HCT116 (cell line): ENCODE data around the gene PI4KA. TPM values are rescaled to one million over a fixed set of nuclear protein-coding genes. Genes with fewer than 3 reads are reported as not detected.

Source experiments
- ATAC-seq: fragments of 200-7000 bp; cut with Tn5 transposase; 2 replicates; pipeline ENCODE4 v1.9.1; 2020; ENCODE audit warnings: mild to moderate bottlenecking, moderate library complexity
- BruUV-seq: library from RNA; stranded (reverse); fragments of 400-500 nt; replicated peaks from 2 replicates; lab custom pipeline; 2021; lab: Mats Ljungman, UMichigan
- CTCF ChIA-PET: fragments of 300-600 bp; sonication (Branson Sonifier 250); formaldehyde crosslinking; loops from one replicate; lab custom pipeline; 2021; ENCODE audit warnings: antibody characterized with exemption; lab: Charles Lee
- POLR2A ChIA-PET: fragments of 300-600, 350-600 bp; sonication (Branson Sonifier 250); formaldehyde crosslinking; loops from one replicate; lab custom pipeline; 2021; ENCODE audit warnings: antibody characterized with exemption; lab: Charles Lee
- RAD21 ChIA-PET, 2 experiments: fragments of 300-600 bp; sonication (Branson Sonifier 250); formaldehyde crosslinking; loops; one replicate each; lab custom pipeline; 2023; ENCODE audit warnings: low total read pairs in 2 of 2; ENCODE audit not compliant: uncharacterized antibody in 2 of 2, unreplicated experiment in 2 of 2, low non-redundant PET in 1 of 2; lab: Charles Lee
- DNase-seq: peaks from one replicate; pipeline ENCODE4 v3.0.0-alpha.2; 2010; ENCODE audit warnings: low read depth, low spot score
- H2AFZ ChIP-seq: fragments of 200-600 bp; shearing (Covaris generic), sonication (generic); 2 replicates; pipeline ENCODE4 v1.6.1; 2017; ENCODE audit warnings: low read depth, mixed run types, mixed read lengths, antibody characterized with exemption, low read length; ENCODE audit not compliant: poor library complexity, severe bottlenecking
- H3K27ac ChIP-seq: 2 replicates; pipeline ENCODE4 v1.5.1; 2012; ENCODE audit warnings: low read depth, low read length
- H3K27me3 ChIP-seq: fragments of 200-600 bp; sonication (generic); 2 replicates; pipeline ENCODE4 v1.6.1; 2016; ENCODE audit warnings: mixed run types, low read length, mixed read lengths; ENCODE audit not compliant: insufficient read depth
- H3K36me3 ChIP-seq, 2 experiments: fragments of 200-500 bp in 1 of 2; fragments of 200-600 bp in 1 of 2; sonication (Bioruptor generic) in 1 of 2; sonication (generic) in 1 of 2; 2 replicates each; pipeline versions ENCODE4 v1.5.1 to v1.6.1; 2014 to 2016; ENCODE audit warnings: low read length in 2 of 2, inconsistent platforms in 1 of 2, mixed read lengths in 1 of 2, mixed run types in 1 of 2; ENCODE audit not compliant: insufficient read depth in 2 of 2, control insufficient read depth in 1 of 2
- H3K4me1 ChIP-seq, 2 experiments: fragments of 200-600 bp in 1 of 2; sonication (generic) in 1 of 2; 2 replicates each; pipeline versions ENCODE4 v1.5.1 to v1.6.1; 2012 to 2017; ENCODE audit warnings: low read length in 2 of 2, inconsistent platforms in 1 of 2, mild to moderate bottlenecking in 1 of 2, mixed read lengths in 1 of 2, mixed run types in 1 of 2, moderate library complexity in 1 of 2; ENCODE audit not compliant: insufficient read depth in 2 of 2, control insufficient read depth in 1 of 2
- H3K4me2 ChIP-seq: fragments of 200-600 bp; sonication (generic); 2 replicates; pipeline ENCODE4 v1.6.1; 2017; ENCODE audit warnings: mixed run types, low read length, mixed read lengths
- H3K4me3 ChIP-seq, 2 experiments: fragments of 200-600 bp in 1 of 2; sonication (generic) in 1 of 2; replicated peaks in 1 of 2; 2 replicates each; pipeline ENCODE4 v1.5.1; 2011 to 2016; ENCODE audit warnings: low read length in 2 of 2, control low read depth in 1 of 2, low read depth in 1 of 2, mild to moderate bottlenecking in 1 of 2, mixed read lengths in 1 of 2, mixed run types in 1 of 2
- H3K79me2 ChIP-seq: fragments of 200-600 bp; sonication (generic); 2 replicates; pipeline ENCODE4 v1.6.1; 2017; ENCODE audit warnings: mild to moderate bottlenecking, mixed run types, low read length, moderate library complexity, mixed read lengths; ENCODE audit not compliant: insufficient read depth
- H3K9ac ChIP-seq: fragments of 200-600 bp; sonication (generic); 2 replicates; pipeline ENCODE4 v1.6.1; 2016; ENCODE audit warnings: low read length, mixed read lengths
- H3K9me2 ChIP-seq: fragments of 200-600 bp; sonication (generic), shearing (Covaris generic); 2 replicates; pipeline ENCODE4 v1.6.1; 2017; ENCODE audit warnings: mixed run types, mild to moderate bottlenecking, moderate library complexity; ENCODE audit not compliant: insufficient read depth
- H3K9me3 ChIP-seq, 2 experiments: fragments of 200-500 bp in 1 of 2; fragments of 200-600 bp in 1 of 2; sonication (Bioruptor generic) in 1 of 2; sonication (generic) in 1 of 2; 2 replicates each; pipeline ENCODE4 v1.6.1; 2014 to 2017; ENCODE audit warnings: low read length in 2 of 2, mixed read lengths in 2 of 2, inconsistent platforms in 1 of 2, low read depth in 1 of 2, mild to moderate bottlenecking in 1 of 2, mixed run types in 1 of 2, moderate library complexity in 1 of 2; ENCODE audit not compliant: control insufficient read depth in 1 of 2, insufficient read depth in 1 of 2
- H4K20me1 ChIP-seq: fragments of 200-600 bp; sonication (generic), shearing (Covaris generic); 2 replicates; pipeline ENCODE4 v1.6.1; 2017; ENCODE audit warnings: mixed run types, mild to moderate bottlenecking, moderate library complexity; ENCODE audit not compliant: insufficient read depth
- CBX3 ChIP-seq: IDR thresholded peaks from 2 replicates; pipeline ENCODE4 v1.6.1; 2012; ENCODE audit warnings: low read depth
- CEBPB ChIP-seq: IDR thresholded peaks from 2 replicates; pipeline ENCODE4 v1.6.1; 2012; ENCODE audit warnings: low read depth
- ELF1 ChIP-seq: IDR thresholded peaks from 2 replicates; pipeline ENCODE4 v1.6.1; 2012; ENCODE audit warnings: low read depth, borderline replicate concordance
- EZH2 ChIP-seq: fragments of 200-600 bp; sonication (generic); IDR thresholded peaks from 2 replicates; pipeline ENCODE4 v1.6.1; 2017; ENCODE audit warnings: antibody characterized with exemption, mixed run types
- EZH2phosphoT487 ChIP-seq: fragments of 200-600 bp; IDR thresholded peaks from 2 replicates; pipeline ENCODE4 v1.6.1; 2018; ENCODE audit warnings: antibody characterized with exemption, borderline replicate concordance
- POLR2A ChIP-seq: IDR thresholded peaks from 2 replicates; pipeline ENCODE4 v1.7.0; 2011; ENCODE audit warnings: borderline replicate concordance; ENCODE audit not compliant: insufficient read depth, insufficient read length; ENCODE audit errors: extremely low read depth
- POLR2AphosphoS5 ChIP-seq: IDR thresholded peaks from 2 replicates; pipeline ENCODE4 v1.6.1; 2011; ENCODE audit warnings: mild to moderate bottlenecking, low read depth, low read length, moderate library complexity
- RAD21 ChIP-seq: IDR thresholded peaks from 2 replicates; pipeline ENCODE4 v1.6.1; 2012; ENCODE audit warnings: low read depth, mild to moderate bottlenecking
- SP1 ChIP-seq: IDR thresholded peaks from 2 replicates; pipeline ENCODE4 v1.6.1; 2012; ENCODE audit warnings: low read depth
- TCF7L2 ChIP-seq: IDR thresholded peaks from 2 replicates; pipeline ENCODE4 v1.7.0; 2011; ENCODE audit warnings: borderline replicate concordance, inconsistent platforms; ENCODE audit not compliant: insufficient read depth, insufficient read length; ENCODE audit errors: extremely low read depth
- intact Hi-C: fragments of 100-400 bp; cut with micrococcal nuclease; formaldehyde crosslinking; loops from 2 replicates; pipeline ENCODE4 v1.10.0; 2022
- total RNA-seq: library from RNA; stranded (reverse); gene quantifications from one replicate; pipeline ENCODE4 v1.2.1, GENCODE V29; 2021; ENCODE audit not compliant: unreplicated experiment
- TF ChIP-seq, protein P1 (sequence below): IDR thresholded peaks from 2 replicates; pipeline ENCODE4 v1.6.1; 2012

The PI4KA gene
- total RNA-seq, 1 experiment from 2014 or later, result 59.6 TPM

DNA sequence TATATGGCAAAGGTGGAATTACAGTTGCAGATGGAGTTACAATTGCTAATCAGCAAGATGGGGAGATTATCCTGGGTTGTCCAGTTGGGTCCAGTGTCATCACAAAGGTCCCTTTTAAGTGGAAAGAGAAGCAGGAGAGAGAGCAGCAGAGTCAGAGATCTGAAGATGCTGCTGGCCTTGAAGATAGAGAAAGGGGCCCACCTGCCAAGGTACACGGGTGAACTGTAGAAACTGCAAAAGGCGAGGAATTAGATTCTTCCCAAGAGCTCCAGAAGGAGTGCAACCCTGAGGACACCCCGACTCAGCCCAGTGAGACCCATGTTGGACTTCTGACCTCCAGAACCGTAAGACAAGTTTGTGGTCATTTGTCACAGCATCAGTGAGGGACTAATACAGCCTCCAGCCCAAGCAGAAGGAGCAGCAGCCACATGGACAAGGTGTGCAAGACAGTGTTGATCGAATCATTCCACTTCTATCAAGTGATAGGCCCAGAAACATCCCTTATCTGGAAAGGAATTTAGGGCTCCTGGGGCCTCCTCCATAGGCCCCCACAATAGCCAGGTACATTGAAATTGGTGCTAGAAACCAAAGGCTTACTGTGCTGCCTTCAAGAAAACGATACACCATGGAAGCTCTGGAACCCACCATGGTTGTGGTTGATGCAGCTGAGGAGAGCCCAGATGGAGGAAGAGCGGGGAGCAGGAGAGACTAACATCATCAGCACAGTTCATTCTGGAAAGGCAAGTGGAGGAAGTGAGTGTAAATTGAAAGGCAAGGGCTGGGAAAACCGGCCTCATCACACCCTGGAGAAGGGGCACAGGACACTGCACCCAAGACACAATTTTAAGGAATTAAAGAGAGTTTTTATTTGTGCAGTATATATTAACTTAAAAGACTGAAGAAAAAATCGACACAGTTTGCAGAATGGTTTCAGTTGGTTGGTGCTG lies 23.5 kb upstream of the PI4KA start:
- peaks cover 0 to 4% of the 10 kb centered on the region in 2 experiments; a peak in 3 of 4 replicates for H3K36me3 ChIP-seq
- intact Hi-C loops, result no loop called here
- BruUV-seq, result no TSS peak
- H3K27ac ChIP-seq, result no peak overlapping the region
- no peaks in the 10 kb centered on the region for H3K27me3 ChIP-seq
- no peaks in the 10 kb centered on the region for H4K20me1 ChIP-seq
- H3K4me1 ChIP-seq, result peaks cover 3 to 20% of the 10 kb centered on the region in 2 experiments; a peak in 3 of 4 replicates
- ATAC-seq (no peak), DNase-seq (no peak)
- H3K4me3 ChIP-seq, result no peak overlapping the region
- H2AFZ ChIP-seq, result no peak overlapping the region
- POLR2A ChIA-PET, result no interaction called here
- CTCF ChIA-PET, result no interaction called here
- TF ChIP-seq POLR2AphosphoS5 (no peak), CBX3 (no peak), ELF1 (no peak), TCF7L2 (no peak), CEBPB (no peak), EZH2 (no peak), SP1 (no peak), RAD21 (no peak), POLR2A (no peak), EZH2phosphoT487 (no peak)
- TF ChIP-seq, protein P1, sequence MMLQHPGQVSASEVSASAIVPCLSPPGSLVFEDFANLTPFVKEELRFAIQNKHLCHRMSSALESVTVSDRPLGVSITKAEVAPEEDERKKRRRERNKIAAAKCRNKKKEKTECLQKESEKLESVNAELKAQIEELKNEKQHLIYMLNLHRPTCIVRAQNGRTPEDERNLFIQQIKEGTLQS, result no peak
- H3K9me3 ChIP-seq, result no peaks in the 10 kb centered on the region
- no peak overlapping the region for H3K9ac ChIP-seq
- RAD21 ChIA-PET, result no interaction called here
- H3K9me2 ChIP-seq, result no peaks in the 10 kb centered on the region
- H3K79me2 ChIP-seq, result no peaks in the 10 kb centered on the region
- H3K4me2 ChIP-seq, result no peak overlapping the region
